ENCODE data around the gene NKG7. TPM values are rescaled to one million over a fixed set of nuclear protein-coding genes. Genes with fewer than 3 reads are reported as not detected.

NKG7 gene
- total and polyA plus RNA-seq, 2 of the 13 experiments (the other 11 are each of a cell fraction or from before 2014, with no cell fraction given) = 0.40 TPM; not detected in 1

DNA sequence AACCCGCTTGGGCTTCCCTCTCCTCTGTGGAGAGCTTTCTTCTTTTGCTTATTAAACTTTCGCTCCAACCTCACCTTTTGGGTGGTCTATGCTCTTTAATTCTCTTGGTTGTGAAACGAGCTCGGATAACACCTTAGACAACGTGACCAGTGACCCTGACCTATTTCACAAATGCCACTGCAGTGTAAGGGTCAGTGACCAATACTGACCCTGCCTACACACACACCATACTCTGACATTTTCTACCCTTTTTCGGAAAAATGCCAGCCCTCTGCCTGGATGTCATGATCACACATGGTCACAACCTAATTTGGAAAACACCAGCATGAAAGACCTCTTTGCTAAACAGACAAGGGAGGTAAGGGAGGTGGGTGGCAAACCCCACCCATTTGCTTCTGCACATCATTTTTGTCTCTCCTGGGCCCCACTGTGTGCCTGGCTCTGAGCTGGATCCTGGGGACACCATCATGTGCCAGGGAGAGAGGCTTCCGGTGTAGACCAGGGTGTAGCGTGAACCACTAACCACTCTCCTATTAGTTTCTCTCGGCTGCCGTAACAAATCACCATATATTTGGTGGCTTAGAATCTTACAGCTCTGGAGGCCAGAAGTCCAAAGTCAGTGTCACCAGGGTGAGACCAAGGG, 16.2 kb downstream of the NKG7 start (continued):
- TF ChIP-seq, protein P1, sequence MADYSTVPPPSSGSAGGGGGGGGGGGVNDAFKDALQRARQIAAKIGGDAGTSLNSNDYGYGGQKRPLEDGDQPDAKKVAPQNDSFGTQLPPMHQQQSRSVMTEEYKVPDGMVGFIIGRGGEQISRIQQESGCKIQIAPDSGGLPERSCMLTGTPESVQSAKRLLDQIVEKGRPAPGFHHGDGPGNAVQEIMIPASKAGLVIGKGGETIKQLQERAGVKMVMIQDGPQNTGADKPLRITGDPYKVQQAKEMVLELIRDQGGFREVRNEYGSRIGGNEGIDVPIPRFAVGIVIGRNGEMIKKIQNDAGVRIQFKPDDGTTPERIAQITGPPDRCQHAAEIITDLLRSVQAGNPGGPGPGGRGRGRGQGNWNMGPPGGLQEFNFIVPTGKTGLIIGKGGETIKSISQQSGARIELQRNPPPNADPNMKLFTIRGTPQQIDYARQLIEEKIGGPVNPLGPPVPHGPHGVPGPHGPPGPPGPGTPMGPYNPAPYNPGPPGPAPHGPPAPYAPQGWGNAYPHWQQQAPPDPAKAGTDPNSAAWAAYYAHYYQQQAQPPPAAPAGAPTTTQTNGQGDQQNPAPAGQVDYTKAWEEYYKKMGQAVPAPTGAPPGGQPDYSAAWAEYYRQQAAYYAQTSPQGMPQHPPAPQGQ (CRISPR knock-in tag; IDR thresholded peaks at IDR 0.05; ENCODE audit: borderline replicate concordance) = no peak
- TF ChIP-seq NONO (IDR thresholded peaks at IDR 0.05) (no peak), NONO (CRISPR knock-in tag; conservative IDR thresholded peaks at IDR 0.05) (0 out of 2 replicates have a peak, but pooled peaks have one; percentile 37), GABPB1 (CRISPR knock-in tag; IDR thresholded peaks at IDR 0.05) (no peak; the same call in 1 of the 2 replicates), ZZZ3 (CRISPR knock-in tag; IDR thresholded peaks at IDR 0.05; ENCODE audit: borderline replicate concordance) (no peak), BORCS8-MEF2B (CRISPR knock-in tag; IDR thresholded peaks at IDR 0.05) (no peak), ZNF468 (CRISPR knock-in tag; IDR thresholded peaks at IDR 0.05) (no peak), ASH2L (IDR thresholded peaks at IDR 0.05; ENCODE audit: insufficient read length, low read depth, low read length) (peak; percentile 33), ZFP36L1 (CRISPR knock-in tag; IDR thresholded peaks at IDR 0.05) (no peak), IRF2 (CRISPR knock-in tag; IDR thresholded peaks at IDR 0.05) (0 out of 2 replicates have a peak, but pooled peaks have one; percentile 44), SRSF9 (IDR thresholded peaks at IDR 0.05; ENCODE audit: borderline replicate concordance, insufficient read depth, low read depth, low read length, poor library complexity, severe bottlenecking) (no peak), CHD4 (IDR thresholded peaks at IDR 0.05; ENCODE audit: borderline replicate concordance, low read length) (no peak), PCBP2 (optimal IDR thresholded peaks at IDR 0.05; ENCODE audit: low read depth, low read length, poor library complexity, severe bottlenecking) (no peak), ARNT2 (CRISPR knock-in tag; IDR thresholded peaks at IDR 0.05; ENCODE audit: low read depth) (no peak)
- TF ChIP-seq, protein P2, sequence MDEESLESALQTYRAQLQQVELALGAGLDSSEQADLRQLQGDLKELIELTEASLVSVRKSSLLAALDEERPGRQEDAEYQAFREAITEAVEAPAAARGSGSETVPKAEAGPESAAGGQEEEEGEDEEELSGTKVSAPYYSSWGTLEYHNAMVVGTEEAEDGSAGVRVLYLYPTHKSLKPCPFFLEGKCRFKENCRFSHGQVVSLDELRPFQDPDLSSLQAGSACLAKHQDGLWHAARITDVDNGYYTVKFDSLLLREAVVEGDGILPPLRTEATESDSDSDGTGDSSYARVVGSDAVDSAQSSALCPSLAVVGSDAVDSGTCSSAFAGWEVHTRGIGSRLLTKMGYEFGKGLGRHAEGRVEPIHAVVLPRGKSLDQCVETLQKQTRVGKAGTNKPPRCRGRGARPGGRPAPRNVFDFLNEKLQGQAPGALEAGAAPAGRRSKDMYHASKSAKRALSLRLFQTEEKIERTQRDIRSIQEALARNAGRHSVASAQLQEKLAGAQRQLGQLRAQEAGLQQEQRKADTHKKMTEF (CRISPR knock-in tag; IDR thresholded peaks at IDR 0.05) = peak; percentile 68; the same call in 1 of the 2 replicates
- TF ChIP-seq, protein P3, sequence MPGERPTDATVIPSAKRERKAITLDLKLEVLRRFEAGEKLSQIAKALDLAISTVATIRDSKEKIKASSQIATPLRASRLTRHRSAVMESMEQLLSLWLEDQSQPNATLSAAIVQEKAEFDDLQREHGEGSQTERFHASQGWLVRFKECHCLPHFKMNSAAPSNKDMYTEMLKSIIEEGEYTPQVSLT (CRISPR knock-in tag; IDR thresholded peaks at IDR 0.05; ENCODE audit: borderline replicate concordance, low read depth) = no peak
- TF ChIP-seq, protein P4, sequence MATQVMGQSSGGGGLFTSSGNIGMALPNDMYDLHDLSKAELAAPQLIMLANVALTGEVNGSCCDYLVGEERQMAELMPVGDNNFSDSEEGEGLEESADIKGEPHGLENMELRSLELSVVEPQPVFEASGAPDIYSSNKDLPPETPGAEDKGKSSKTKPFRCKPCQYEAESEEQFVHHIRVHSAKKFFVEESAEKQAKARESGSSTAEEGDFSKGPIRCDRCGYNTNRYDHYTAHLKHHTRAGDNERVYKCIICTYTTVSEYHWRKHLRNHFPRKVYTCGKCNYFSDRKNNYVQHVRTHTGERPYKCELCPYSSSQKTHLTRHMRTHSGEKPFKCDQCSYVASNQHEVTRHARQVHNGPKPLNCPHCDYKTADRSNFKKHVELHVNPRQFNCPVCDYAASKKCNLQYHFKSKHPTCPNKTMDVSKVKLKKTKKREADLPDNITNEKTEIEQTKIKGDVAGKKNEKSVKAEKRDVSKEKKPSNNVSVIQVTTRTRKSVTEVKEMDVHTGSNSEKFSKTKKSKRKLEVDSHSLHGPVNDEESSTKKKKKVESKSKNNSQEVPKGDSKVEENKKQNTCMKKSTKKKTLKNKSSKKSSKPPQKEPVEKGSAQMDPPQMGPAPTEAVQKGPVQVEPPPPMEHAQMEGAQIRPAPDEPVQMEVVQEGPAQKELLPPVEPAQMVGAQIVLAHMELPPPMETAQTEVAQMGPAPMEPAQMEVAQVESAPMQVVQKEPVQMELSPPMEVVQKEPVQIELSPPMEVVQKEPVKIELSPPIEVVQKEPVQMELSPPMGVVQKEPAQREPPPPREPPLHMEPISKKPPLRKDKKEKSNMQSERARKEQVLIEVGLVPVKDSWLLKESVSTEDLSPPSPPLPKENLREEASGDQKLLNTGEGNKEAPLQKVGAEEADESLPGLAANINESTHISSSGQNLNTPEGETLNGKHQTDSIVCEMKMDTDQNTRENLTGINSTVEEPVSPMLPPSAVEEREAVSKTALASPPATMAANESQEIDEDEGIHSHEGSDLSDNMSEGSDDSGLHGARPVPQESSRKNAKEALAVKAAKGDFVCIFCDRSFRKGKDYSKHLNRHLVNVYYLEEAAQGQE (IDR thresholded peaks at IDR 0.05; ENCODE audit: borderline replicate concordance in 1 of 2, low read depth in 1 of 2, low read length in 2 of 2) = 0 out of 4 replicates have a peak, but pooled peaks of 1 of the 2 experiments have one; percentile 25
- TF ChIP-seq, protein P5, sequence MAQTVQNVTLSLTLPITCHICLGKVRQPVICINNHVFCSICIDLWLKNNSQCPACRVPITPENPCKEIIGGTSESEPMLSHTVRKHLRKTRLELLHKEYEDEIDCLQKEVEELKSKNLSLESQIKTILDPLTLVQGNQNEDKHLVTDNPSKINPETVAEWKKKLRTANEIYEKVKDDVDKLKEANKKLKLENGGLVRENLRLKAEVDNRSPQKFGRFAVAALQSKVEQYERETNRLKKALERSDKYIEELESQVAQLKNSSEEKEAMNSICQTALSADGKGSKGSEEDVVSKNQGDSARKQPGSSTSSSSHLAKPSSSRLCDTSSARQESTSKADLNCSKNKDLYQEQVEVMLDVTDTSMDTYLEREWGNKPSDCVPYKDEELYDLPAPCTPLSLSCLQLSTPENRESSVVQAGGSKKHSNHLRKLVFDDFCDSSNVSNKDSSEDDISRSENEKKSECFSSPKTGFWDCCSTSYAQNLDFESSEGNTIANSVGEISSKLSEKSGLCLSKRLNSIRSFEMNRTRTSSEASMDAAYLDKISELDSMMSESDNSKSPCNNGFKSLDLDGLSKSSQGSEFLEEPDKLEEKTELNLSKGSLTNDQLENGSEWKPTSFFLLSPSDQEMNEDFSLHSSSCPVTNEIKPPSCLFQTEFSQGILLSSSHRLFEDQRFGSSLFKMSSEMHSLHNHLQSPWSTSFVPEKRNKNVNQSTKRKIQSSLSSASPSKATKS (CRISPR knock-in tag; IDR thresholded peaks at IDR 0.05) = no peak

All from HepG2 (cell line).